Panc1 (cell line): Measurements from ENCODE around the gene TXK. TPM values are rescaled to one million over a fixed set of nuclear protein-coding genes. Genes with fewer than 3 reads are reported as not detected.
"Not testable (repeated sequence)": the region's sequence is repeated elsewhere in the genome, so short reads cannot be mapped to it uniquely, and the experiment has no call there.

Experiments used
- ATAC-seq: fragments of 200-7000 bp; cut with Tn5 transposase; 2 replicates; pipeline ENCODE4 v1.9.1; 2020; ENCODE audit warnings: mild to moderate bottlenecking, moderate library complexity
- BruUV-seq: library from RNA; stranded (reverse); fragments of 400-500 nt; replicated peaks from 2 replicates; lab custom pipeline; 2021; lab: Mats Ljungman, UMichigan
- CTCF ChIA-PET: fragments of 300-600 bp; sonication (Branson Sonifier 250); formaldehyde crosslinking; loops from one replicate; lab custom pipeline; 2022; ENCODE audit warnings: antibody characterized with exemption; lab: Charles Lee
- POLR2A ChIA-PET: fragments of 300-600 bp; sonication (Branson Sonifier 250); formaldehyde crosslinking; loops from one replicate; lab custom pipeline; 2022; ENCODE audit warnings: antibody characterized with exemption; lab: Charles Lee
- DNase-seq: peaks from one replicate; pipeline ENCODE4 v3.0.0-alpha.2; 2010; ENCODE audit warnings: low read depth, low spot score
- H3K27ac ChIP-seq: 2 replicates; pipeline ENCODE4 v1.5.1; 2011; ENCODE audit warnings: mild to moderate bottlenecking, low read length, inconsistent platforms
- H3K27me3 ChIP-seq: fragments of 200-500 bp; sonication (Bioruptor generic); 2 replicates; pipeline ENCODE4 v1.6.0; 2014; ENCODE audit warnings: low read length, inconsistent platforms; ENCODE audit not compliant: control insufficient read depth, insufficient read depth
- H3K36me3 ChIP-seq: fragments of 200-500 bp; sonication (Bioruptor generic); 2 replicates; pipeline ENCODE4 v1.5.1; 2014; ENCODE audit warnings: inconsistent platforms, mild to moderate bottlenecking, low read length, moderate library complexity; ENCODE audit not compliant: control insufficient read depth, insufficient read depth
- H3K4me1 ChIP-seq: 2 replicates; pipeline ENCODE4 v1.5.1; 2011; ENCODE audit warnings: inconsistent platforms, mild to moderate bottlenecking, low read length, moderate library complexity; ENCODE audit not compliant: control insufficient read depth, insufficient read depth
- H3K4me3 ChIP-seq, 2 experiments: 2 replicates each; pipeline ENCODE4 v1.5.1; 2011 to 2012; ENCODE audit warnings: low read depth in 2 of 2, low read length in 2 of 2, mild to moderate bottlenecking in 2 of 2, inconsistent platforms in 1 of 2, moderate library complexity in 1 of 2
- H3K9me3 ChIP-seq: fragments of 200-500 bp; sonication (Bioruptor generic); 2 replicates; pipeline ENCODE4 v1.5.1; 2014; ENCODE audit warnings: low read depth, mild to moderate bottlenecking, inconsistent platforms, low read length, moderate library complexity; ENCODE audit not compliant: control insufficient read depth, insufficient read depth
- POLR2AphosphoS5 ChIP-seq: IDR thresholded peaks from 2 replicates; pipeline ENCODE4 v1.6.1; 2012; ENCODE audit warnings: mild to moderate bottlenecking, low read depth, low read length, moderate library complexity
- REST ChIP-seq, 2 experiments: IDR thresholded peaks; 2 replicates each; pipeline ENCODE4 v1.6.1; 2011 to 2012; ENCODE audit warnings: low read depth in 2 of 2, control low read depth in 1 of 2, low read length in 1 of 2, mild to moderate bottlenecking in 1 of 2, moderate library complexity in 1 of 2; ENCODE audit not compliant: insufficient read depth in 1 of 2
- SIN3A ChIP-seq: IDR thresholded peaks from 2 replicates; pipeline ENCODE4 v1.6.1; 2012; ENCODE audit warnings: low read depth, mild to moderate bottlenecking, low read length, moderate library complexity, borderline replicate concordance; ENCODE audit not compliant: insufficient read depth
- TCF7L2 ChIP-seq: IDR thresholded peaks from 2 replicates; pipeline ENCODE4 v1.6.1; 2011; ENCODE audit warnings: mild to moderate bottlenecking, low read depth, low read length, inconsistent platforms
- in situ Hi-C: cut with HindIII; loops from 2 replicates; pipeline ENCODE4 v1.10.0; 2016; ENCODE audit warnings: low sequenced_read_pairs, low pct_unique_long_range_greater_than_20kb
- intact Hi-C: fragments of 100-400 bp; cut with micrococcal nuclease; formaldehyde crosslinking; loops from one replicate; pipeline ENCODE4 v1.10.0; 2022; ENCODE audit not compliant: unreplicated experiment
- total RNA-seq: library from RNA; stranded (reverse); gene quantifications from one replicate; pipeline ENCODE4 v1.2.1, GENCODE V29; 2021; ENCODE audit not compliant: unreplicated experiment
- TF ChIP-seq, protein P1 (sequence below): fragments of 450-650 bp; IDR thresholded peaks from 2 replicates; pipeline ENCODE4 v1.5.1; 2017; ENCODE audit warnings: mild to moderate bottlenecking

The TXK gene
- total RNA-seq, 1 experiment from 2014 or later, result 0.26 TPM

GRCh38 chr4:48167538-48168263 lies 33.7 kb upstream of the TXK start:
- TF ChIP-seq POLR2AphosphoS5 (no peak), TCF7L2 (no peak), REST (IDR thresholded peaks at IDR 0.05; ENCODE audit: insufficient read depth in 1 of 2, low read depth in 2 of 2, low read length in 1 of 2) (no peak), SIN3A (no peak)
- TF ChIP-seq, protein P1, sequence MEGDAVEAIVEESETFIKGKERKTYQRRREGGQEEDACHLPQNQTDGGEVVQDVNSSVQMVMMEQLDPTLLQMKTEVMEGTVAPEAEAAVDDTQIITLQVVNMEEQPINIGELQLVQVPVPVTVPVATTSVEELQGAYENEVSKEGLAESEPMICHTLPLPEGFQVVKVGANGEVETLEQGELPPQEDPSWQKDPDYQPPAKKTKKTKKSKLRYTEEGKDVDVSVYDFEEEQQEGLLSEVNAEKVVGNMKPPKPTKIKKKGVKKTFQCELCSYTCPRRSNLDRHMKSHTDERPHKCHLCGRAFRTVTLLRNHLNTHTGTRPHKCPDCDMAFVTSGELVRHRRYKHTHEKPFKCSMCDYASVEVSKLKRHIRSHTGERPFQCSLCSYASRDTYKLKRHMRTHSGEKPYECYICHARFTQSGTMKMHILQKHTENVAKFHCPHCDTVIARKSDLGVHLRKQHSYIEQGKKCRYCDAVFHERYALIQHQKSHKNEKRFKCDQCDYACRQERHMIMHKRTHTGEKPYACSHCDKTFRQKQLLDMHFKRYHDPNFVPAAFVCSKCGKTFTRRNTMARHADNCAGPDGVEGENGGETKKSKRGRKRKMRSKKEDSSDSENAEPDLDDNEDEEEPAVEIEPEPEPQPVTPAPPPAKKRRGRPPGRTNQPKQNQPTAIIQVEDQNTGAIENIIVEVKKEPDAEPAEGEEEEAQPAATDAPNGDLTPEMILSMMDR, result no peak
- ChIA-PET CTCF (no interaction called here), POLR2A (no interaction called here)
- no TSS peak for BruUV-seq
- intact Hi-C loops, result no loop called here
- Histone ChIP-seq H3K9me3 (no peaks in the 10 kb centered on the region), H3K4me3 (no peak overlapping the region), H3K27ac (no peak overlapping the region), H3K4me1 (no peaks in the 10 kb centered on the region), H3K27me3 (no peaks in the 10 kb centered on the region), H3K36me3 (no peaks in the 10 kb centered on the region)
- in situ Hi-C loops, result no loop called here
- no peak for ATAC-seq
- no peak for DNase-seq

- DNase-seq, in situ Hi-C loops, H3K27ac ChIP-seq, POLR2A ChIA-PET, BruUV-seq, intact Hi-C loops, H3K36me3 ChIP-seq, ATAC-seq, H3K4me3 ChIP-seq, H3K9me3 ChIP-seq, H3K4me1 ChIP-seq, H3K27me3 ChIP-seq, CTCF ChIA-PET: not testable (repeated sequence)
These were observed 30.5 kb upstream of the TXK start for GRCh38 chr4:48164561-48164960.

DNA sequence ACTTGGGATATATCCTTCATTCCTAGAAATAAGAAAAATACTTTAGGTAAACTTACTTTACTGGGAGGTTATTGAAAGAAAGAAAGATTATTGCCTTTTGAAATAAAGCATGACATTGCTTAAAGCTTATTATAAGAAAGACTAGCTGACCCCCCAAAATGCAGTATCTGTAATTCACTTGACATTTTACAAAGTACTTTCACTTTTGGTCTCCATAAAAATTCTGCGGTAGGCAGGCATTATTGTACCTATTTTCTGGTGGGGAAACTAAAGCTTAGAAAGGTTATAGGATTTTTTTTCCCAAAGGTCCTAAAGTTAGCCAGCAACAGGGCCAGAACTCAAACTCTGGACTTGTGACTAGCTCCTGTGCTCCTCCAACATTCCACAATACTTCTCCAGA lies 29.7 kb upstream of the TXK start:
- Histone ChIP-seq H3K27me3 (no peaks in the 10 kb centered on the region), H3K36me3 (no peaks in the 10 kb centered on the region), H3K27ac (no peak overlapping the region), H3K4me3 (no peak overlapping the region), H3K4me1 (no peaks in the 10 kb centered on the region), H3K9me3 (no peaks in the 10 kb centered on the region)
- TF ChIP-seq SIN3A (no peak), REST (IDR thresholded peaks at IDR 0.05; ENCODE audit: insufficient read depth in 1 of 2, low read depth in 2 of 2, low read length in 1 of 2) (no peak), POLR2AphosphoS5 (no peak), TCF7L2 (no peak)
- TF ChIP-seq, protein P1, result no peak
- POLR2A ChIA-PET, result no interaction called here
- in situ Hi-C loops, result no loop called here
- BruUV-seq, result no TSS peak
- intact Hi-C loops, result no loop called here
- DNase-seq (no peak), ATAC-seq (no peak)
- CTCF ChIA-PET, result no interaction called here
